Thyroid gland (tissue), 4 donors: Measurements from ENCODE around the gene LRRC56.

ENCODE experiments used
- POLR2A ChIP-seq, 2 donors: fragments of 450-650 bp; IDR thresholded peaks; one replicate each; pipeline ENCODE4 v1.6.1; 2017; ENCODE audit warnings: antibody characterized with exemption in 2 of 2, mild to moderate bottlenecking in 2 of 2, moderate library complexity in 1 of 2
- TF ChIP-seq, protein P1 (sequence below), 6 experiments: fragments of 200-600 bp in 3 of 6; fragments of 450-650 bp in 3 of 6; sonication (generic) in 3 of 6; IDR thresholded peaks; one replicate each; pipeline ENCODE4 v1.5.1; 2016 to 2019; ENCODE audit warnings: antibody characterized with exemption in 6 of 6, mild to moderate bottlenecking in 2 of 6, inconsistent platforms in 1 of 6, moderate library complexity in 1 of 6

DNA sequence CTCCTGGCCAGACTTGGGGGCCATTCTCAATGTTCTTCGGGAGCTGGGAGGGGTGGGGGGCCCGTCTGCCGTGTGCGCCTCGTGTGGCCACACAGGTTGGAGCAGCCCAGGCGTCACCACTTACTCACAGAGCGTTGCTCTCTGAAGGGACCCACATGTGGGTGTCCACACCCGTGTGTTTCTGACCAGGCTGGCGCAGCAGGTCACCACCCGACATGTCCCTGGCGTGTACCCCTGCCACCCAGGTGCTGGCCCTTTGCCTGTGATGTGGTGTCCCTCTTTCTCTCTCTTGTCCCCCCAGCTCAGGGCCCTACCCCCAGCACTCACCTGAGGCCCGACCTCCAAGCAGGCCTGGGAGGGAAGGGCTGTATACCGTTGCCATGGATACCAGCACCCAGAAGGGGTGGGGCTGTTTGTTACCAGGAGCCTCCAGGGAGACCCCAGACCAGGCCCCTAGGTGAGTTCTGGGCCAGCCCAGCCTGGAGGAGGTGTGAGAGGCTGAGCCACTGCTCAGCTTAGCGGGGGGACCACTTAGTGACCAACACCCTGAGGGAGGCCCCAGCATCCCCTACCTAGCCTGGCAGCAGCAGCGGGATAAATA lies 21.8 kb downstream of the LRRC56 start:
- TF ChIP-seq, protein P1, sequence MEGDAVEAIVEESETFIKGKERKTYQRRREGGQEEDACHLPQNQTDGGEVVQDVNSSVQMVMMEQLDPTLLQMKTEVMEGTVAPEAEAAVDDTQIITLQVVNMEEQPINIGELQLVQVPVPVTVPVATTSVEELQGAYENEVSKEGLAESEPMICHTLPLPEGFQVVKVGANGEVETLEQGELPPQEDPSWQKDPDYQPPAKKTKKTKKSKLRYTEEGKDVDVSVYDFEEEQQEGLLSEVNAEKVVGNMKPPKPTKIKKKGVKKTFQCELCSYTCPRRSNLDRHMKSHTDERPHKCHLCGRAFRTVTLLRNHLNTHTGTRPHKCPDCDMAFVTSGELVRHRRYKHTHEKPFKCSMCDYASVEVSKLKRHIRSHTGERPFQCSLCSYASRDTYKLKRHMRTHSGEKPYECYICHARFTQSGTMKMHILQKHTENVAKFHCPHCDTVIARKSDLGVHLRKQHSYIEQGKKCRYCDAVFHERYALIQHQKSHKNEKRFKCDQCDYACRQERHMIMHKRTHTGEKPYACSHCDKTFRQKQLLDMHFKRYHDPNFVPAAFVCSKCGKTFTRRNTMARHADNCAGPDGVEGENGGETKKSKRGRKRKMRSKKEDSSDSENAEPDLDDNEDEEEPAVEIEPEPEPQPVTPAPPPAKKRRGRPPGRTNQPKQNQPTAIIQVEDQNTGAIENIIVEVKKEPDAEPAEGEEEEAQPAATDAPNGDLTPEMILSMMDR (IDR thresholded peaks at IDR 0.05) = no peak
- no peak for TF ChIP-seq POLR2A (IDR thresholded peaks at IDR 0.05)
